ENCODE results near the gene ATP2A3.

Gene ATP2A3

GRCh38 chr17:3906881-3907280 lies 57.4 kb downstream of the ATP2A3 start:
- DNase-seq, result no peak

DNA sequence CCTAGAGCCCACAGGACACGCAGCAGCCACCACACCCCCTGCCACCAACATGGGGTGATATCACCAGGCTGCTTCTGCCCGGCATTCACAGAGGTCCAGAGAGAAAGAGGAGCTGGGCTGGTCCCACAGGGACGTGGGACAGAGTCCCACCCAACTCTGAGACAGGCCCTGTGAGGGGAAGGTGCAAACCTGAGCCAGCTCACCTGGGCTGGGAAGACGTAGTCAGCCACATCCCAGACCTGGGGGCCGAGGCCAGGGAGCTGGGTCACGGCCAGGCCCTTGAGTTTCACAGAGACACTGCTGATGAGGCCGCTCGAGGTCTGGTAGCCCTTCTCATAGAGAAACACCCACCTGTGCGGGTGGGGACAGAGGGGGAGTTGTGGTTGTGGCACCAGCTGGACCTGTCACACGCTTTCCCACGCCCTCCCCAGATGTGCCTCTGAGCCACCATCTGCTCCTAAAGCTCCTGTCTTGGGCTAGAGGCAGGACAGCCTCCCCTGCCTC lies 59.2 kb downstream of the ATP2A3 start:
- no peak for DNase-seq

- no peak for DNase-seq
Measured at GRCh38 chr17:3904501-3904900, 59.7 kb downstream of the ATP2A3 start.

DNA sequence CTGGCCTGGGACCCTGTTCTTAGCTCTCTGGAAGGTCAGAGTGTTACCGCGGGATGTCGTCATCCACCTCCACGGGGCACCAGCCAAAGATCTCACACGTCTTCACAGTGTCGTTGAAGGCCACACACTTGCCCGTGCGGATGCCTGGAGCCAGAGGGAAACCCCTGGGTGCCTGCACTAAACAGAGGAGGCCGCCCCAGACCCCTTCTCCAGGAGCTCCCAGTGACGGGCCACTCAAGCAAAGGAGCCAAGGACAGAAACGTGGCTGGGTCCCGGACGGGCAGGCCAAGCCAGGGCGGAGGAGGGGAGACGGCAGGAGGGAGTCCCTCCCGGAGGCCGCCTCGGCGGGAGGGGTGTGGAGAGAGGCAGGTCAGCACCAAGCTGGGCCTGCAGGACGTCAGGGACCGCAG lies 60.4 kb downstream of the ATP2A3 start:
- DNase-seq, result no peak

GRCh38 chr17:3903051-3903825 lies 61.0 kb downstream of the ATP2A3 start:
- no peak for DNase-seq

GRCh38 chr17:3900646-3901045 lies 63.6 kb downstream of the ATP2A3 start:
- no peak for DNase-seq

DNA sequence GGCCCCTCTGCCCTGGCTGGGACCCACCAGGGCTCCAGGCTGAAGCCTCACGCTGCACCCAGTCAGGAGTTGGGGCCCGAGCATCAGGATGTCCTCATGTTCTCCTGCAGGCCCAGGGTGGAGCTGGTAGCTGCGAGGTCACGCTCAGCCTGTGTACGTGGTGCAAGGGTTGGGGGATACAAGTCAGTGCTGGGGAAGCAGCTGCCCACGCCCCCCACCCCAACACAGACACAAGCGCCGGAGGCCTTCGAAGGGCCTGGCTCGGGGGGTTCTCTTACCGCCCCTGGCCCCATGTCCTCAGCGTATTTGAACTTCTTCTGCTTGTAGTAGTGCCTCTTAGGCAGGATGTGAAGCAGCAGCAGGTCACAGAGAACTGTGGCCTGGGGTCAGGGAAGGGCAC lies 66.5 kb downstream of the ATP2A3 start:
- DNase-seq, result no peak

- no peak for DNase-seq
Measured at GRCh38 chr17:3896968-3897235, 67.3 kb downstream of the ATP2A3 start.

DNA sequence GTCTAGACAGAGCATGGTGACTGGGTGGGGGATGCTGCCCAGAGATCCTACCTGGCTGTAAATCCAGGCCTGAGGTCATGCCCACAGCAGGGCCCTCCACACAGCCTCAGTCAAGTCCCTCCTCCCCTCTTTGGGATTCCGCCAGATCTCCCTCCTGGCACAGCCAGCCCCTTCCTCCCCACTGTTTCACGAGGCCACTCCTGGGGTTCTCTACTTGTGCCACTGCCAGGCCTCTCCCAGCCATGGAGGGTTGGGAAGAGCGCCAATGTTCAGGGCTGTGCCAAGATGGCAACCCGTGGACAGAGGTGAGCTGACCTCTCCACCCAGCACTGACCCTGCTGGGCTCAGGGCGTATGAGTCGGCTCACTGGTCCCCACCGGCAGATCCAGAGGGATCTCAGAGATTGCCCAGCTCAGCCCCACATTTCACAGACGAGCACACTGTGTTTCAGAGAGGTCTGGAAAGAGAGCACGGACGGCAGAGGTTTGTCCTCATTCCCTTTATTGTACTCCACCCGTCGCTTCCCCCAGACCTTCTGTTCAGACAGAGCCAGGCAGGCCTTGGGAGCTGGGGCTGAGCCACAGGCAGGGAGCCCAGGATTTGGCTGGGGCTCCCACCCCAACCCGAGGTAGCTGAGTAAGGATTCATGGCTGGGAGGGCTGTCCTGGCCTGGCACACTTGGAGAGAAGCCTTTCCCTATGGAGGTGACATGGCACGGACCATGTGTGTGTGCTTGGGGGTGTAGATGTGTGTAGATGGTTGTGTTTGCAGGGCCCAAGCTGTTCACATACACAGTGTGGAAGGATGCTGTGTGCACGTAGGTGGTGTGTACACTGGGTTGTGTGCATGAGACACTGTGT lies 67.9 kb downstream of the ATP2A3 start:
- no peak for DNase-seq

DNA sequence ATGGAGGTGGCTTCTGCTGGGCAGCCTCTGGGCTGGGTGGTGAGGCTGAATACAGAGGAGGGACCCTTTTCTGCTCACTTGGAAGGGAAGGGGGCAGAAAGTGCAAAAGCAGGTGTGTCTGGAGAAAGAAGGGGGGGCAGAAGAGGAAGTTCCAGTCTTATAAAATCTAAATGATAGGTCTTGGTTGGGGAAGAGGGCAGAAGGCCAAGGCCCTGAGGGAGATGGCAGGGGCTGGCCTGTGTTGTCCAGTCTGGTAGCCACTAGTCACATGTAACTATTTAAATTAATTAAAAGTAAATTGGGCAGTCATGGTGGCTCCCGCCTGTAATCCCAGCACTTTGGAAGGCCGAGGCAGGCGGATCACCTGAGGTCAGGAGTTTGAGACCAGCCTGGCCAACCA lies 68.9 kb downstream of the ATP2A3 start:
- no peak for DNase-seq

GRCh38 chr17:3894911-3895343 lies 69.3 kb downstream of the ATP2A3 start:
- DNase-seq, result no peak

DNA sequence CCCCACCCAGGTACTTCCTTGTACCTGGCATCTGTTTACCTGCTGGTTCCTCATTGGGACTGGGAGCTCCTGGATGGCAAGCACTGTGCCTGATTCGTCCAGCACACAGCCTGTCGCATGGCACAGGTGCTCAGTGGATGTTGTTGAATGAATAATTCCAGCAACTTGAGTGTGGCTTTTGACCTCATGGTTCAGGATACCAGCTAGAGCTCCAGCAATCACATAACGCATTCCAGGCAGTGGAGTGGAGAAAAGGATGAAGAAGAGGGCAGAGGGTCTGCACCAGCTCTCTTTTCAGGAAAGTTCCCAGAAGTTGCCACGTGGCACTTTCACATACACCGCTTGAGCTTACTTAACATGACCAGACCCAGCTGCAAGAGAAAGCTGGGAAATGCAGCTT lies 70.0 kb downstream of the ATP2A3 start:
- DNase-seq, result no peak

DNA sequence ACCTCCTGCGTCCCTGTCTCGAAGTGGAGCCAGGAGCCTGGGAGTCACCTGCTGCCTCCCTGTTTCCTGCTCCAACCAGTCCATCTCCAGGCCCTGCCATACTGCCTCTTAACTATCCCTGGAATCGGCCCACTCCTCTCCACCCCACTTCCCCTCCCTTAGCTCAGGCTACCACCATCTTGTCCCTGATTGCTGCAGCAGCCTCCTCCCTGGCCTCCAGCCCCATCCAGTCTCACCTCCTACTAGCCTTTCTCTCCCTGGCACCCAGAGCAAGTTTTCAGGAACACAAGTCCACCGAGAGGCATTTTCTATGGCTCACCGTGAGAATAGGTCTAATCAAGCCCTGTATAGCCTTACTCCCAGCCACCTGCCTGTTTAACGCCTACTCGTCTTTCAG lies 70.5 kb downstream of the ATP2A3 start:
- DNase-seq, result no peak

GRCh38 chr17:3893003-3893719 lies 71.1 kb downstream of the ATP2A3 start, which contains the start of gene CAMKK1:
TSS of gene CAMKK1 (minus strand) at chr17:3893053. CDS start at chr17:3885687, 7,366 bp downstream.
- DNase-seq, result peak; percentile 59

GRCh38 chr17:3892095-3892998 lies 71.9 kb downstream of the ATP2A3 start:
- no peak for DNase-seq

DNA sequence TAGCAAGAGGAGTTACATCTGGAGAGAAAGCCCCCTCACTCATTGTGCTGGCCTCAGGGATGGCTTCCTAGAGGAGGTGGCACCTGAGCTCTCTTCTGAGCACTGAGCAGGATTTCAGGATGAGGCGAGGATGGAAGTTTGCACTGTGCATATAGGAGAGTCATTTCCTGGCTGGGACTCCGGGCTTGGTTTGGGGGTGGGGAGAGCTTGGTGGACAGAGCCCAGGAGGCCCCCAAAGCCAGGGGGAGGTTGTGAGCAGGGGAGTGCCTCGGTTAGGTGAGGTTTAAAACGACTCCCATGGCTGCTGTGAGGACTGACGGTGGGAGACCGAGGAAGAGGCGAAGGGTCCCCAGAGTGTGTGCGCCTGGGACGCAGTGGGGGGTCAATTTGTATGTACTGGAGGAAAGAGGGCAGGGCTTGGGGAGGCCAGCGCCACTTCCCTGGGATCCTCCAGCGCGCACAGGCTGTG lies 72.6 kb downstream of the ATP2A3 start:
- DNase-seq, result no peak

GRCh38 chr17:3890878-3891219 lies 73.4 kb downstream of the ATP2A3 start:
- DNase-seq, result no peak

DNA sequence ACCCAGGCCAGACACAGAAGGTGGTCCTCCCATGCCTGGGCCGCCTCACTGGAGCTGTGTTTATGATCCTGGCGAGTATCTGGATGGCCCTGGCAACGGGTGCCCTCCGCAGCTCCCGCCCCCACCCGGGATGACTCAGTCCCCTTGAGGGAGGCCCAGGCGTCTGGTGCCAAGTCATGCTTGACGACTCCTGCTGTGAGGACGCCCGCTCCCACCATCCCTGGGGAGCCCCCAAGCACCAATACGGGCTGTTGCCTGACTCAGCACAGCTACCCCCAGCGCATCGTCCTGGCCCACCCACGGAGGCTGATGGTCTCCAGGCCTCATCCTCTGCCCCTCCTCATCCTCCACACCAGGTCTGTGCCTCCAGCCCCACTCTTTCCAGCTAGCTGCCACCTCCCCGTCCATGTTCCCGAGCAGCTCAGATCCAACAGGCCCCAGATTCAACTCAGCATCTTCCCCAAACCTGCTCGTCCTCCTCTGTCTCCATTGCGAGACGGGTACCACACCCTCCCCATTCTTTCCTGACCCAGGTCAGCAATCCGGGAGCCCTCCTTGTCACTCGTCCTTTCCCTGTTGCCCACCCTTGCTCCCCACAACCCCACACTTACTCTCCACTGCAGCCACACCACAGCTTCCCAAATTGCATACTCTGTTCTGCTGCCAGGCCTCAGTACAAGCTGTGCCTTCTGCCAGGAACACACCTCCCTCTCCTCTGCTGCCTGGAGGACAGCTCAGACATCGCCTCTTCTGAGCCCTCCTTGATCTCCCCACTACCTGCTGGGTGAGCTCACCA lies 74.0 kb downstream of the ATP2A3 start:
- DNase-seq, result no peak

GRCh38 chr17:3889325-3890012 lies 74.8 kb downstream of the ATP2A3 start:
- DNase-seq, result no peak

DNA sequence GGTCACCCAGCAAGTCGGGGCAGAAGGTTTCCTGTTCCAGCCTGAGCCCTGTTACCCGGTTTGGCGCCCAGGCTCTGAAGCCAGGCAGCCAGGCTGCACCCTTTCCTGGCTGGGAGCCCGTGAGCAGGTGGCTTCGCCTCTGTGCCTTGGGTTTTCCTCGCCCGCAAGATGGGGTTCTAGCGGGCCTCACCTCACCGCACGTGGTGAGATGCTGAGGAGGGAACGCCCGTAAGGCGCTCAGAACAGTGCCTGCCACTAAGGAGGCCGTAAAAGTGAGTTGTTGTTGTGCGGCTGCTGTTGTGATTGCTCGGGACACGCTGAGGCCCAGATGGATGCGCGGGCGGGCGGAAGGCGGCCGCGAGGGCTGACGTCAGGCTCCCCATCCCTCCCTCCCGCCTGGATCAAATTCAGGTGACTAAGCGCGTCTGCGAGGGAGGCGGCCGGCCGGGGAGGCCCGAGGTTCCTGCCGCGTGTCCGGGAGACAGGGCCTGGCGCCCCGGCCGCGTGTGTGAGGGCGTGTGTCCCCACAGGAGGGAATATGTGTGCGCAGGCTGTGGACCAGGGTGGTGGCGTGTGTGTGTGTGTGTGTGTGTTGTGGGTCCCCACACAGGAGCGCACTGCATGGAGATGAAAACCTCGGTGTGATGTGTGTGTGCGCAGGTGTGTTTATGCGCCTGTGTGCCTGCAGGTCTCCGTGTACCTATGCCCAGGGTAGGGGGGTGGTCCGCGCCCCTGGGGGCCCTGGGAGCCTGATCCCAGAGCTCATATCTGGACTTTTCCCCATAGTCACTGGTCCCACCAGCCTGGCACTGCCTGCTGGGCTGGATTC lies 75.7 kb downstream of the ATP2A3 start:
- DNase-seq, result peak; percentile 47
